SH-SY5Y (cell line): ENCODE results near the gene BACE1.

Experiments
- GATA2 ChIP-seq: IDR thresholded peaks from 2 replicates; pipeline ENCODE4 v1.6.1; 2011; ENCODE audit warnings: mild to moderate bottlenecking, low read depth, low read length
- GATA3 ChIP-seq: IDR thresholded peaks from 2 replicates; pipeline ENCODE4 v1.6.1; 2011; ENCODE audit warnings: low read depth, mild to moderate bottlenecking, low read length, moderate library complexity

DNA sequence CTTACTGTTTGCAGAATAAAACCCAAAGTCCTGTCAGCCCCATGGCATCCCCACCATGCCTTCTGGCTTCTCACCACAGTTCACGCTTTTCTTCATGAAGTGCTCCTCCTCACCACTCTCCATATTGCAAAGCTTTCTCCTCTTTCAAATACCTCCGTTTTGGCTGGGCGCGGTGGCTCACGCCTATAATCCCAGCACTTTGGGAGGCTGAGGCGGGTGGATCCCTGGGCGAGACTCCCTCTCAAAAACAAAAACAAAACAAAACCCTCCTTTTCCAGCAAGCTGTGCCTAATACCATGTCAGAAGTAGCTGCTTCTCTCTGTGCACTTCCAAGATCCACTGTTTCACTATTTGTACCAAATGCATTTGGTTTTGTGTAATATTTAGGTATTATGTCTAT lies 6.7 kb downstream of the BACE1 start:
- TF ChIP-seq GATA3 (no peak), GATA2 (no peak)
